Natural killer cell (primary cell): ENCODE data around the gene HS3ST4. TPM values are rescaled to one million over a fixed set of nuclear protein-coding genes. Genes with fewer than 3 reads are reported as not detected.

Source experiments
- ATAC-seq, 3 donors: fragments of 150-1000 bp in 2 of 3; fragments of 200-7000 bp in 1 of 3; cut with Tn5 transposase; 1 replicate in 1 of 3; 2 replicates in 2 of 3; pipeline ENCODE4 v1.10.0; 2021; ENCODE audit warnings: mild to moderate bottlenecking in 2 of 3, moderate library complexity in 2 of 3
- DNase-seq, 2 donors: peaks; one replicate each; pipeline versions ENCODE4 v3.0.0 to v3.0.0-alpha.2; 2013 to 2021; ENCODE audit warnings: mixed read lengths in 1 of 2
- H3K27ac ChIP-seq: one replicate; pipeline ENCODE4 v1.5.1; 2013; ENCODE audit warnings: mild to moderate bottlenecking, low read length
- H3K27me3 ChIP-seq: one replicate; pipeline ENCODE4 v1.6.1; 2013; ENCODE audit warnings: low read length; ENCODE audit not compliant: control insufficient read depth, insufficient read depth
- H3K36me3 ChIP-seq: one replicate; pipeline ENCODE4 v1.6.1; 2013; ENCODE audit warnings: low read length; ENCODE audit not compliant: control insufficient read depth, insufficient read depth
- H3K4me1 ChIP-seq: one replicate; pipeline ENCODE4 v1.6.1; 2013; ENCODE audit warnings: low read length; ENCODE audit not compliant: control insufficient read depth, insufficient read depth
- H3K4me3 ChIP-seq: one replicate; pipeline ENCODE4 v1.5.1; 2013; ENCODE audit warnings: low read length
- H3K9me3 ChIP-seq: one replicate; pipeline ENCODE4 v1.6.1; 2013; ENCODE audit warnings: low read length; ENCODE audit not compliant: control insufficient read depth, insufficient read depth
- H3K27ac Mint-ChIP-seq, 2 donors: one replicate each; pipeline ENCODE4 v1.8.0; 2022; ENCODE audit warnings: mild to moderate bottlenecking in 2 of 2, mixed read lengths in 2 of 2, moderate library complexity in 1 of 2
- H3K27me3 Mint-ChIP-seq, 2 donors: one replicate each; pipeline ENCODE4 v1.8.0; 2022; ENCODE audit warnings: low read depth in 2 of 2, mixed read lengths in 2 of 2
- H3K36me3 Mint-ChIP-seq: one replicate; pipeline ENCODE4 v1.8.0; 2022; ENCODE audit warnings: mixed read lengths
- H3K4me1 Mint-ChIP-seq, 2 donors: one replicate each; pipeline ENCODE4 v1.8.0; 2022; ENCODE audit warnings: mixed read lengths in 2 of 2
- H3K4me3 Mint-ChIP-seq: one replicate; pipeline ENCODE4 v1.8.0; 2022; ENCODE audit warnings: mild to moderate bottlenecking, moderate library complexity, mixed read lengths
- H3K9me3 Mint-ChIP-seq, 2 donors: one replicate each; pipeline ENCODE4 v1.8.0; 2022; ENCODE audit warnings: mixed read lengths in 2 of 2
- WGBS: methylation state at CpG from one replicate; pipeline ENCODE4 v1.1.7; 2013; ENCODE audit warnings: missing lambda C conversion rate; ENCODE audit not compliant: insufficient coverage; 5-methylcytosine and 5-hydroxymethylcytosine counted together
- intact Hi-C: fragments of 100-400 bp; cut with micrococcal nuclease; formaldehyde crosslinking; loops from one replicate; pipeline ENCODE4 v1.14.2; 2022
- total RNA-seq, 4 donors: library from RNA; stranded (reverse); fragments of 120-200 nt in 1 of 4; gene quantifications; one replicate each; pipeline versions ENCODE4 v1.2.3 to v1.2.4, GENCODE V29; 2013 to 2022
- TF ChIP-seq, protein P1 (sequence below): fragments of 200-600 bp; IDR thresholded peaks from one replicate; pipeline ENCODE4 v1.8.0; 2022; ENCODE audit warnings: antibody characterized with exemption

HS3ST4 gene
- total RNA-seq, 3 donors from 2014 or later (not counting 1 experiment from before 2014, with no cell fraction given), result not detected

DNA sequence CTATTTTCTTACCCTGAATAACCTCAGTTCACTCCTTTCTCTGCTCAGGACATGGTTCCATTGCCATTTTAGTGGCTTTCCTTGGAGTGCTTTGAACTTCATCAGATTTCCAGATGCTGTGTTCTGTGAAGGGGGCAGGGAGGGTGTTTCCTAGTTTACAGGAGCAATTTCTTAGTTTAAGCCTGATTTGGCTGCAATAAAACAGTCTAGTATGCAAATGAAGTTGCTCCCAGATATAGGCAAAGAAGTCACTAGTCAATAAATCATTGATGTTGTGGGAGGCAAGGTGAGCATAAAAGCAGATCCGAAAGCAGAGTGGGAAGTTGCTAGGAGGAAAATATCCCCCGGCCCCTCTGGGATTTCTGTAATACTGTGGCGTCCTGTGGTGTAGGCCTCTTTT, 202.3 kb downstream of the HS3ST4 start:
- no peak overlapping the region for H3K4me3 ChIP-seq
- no peaks in the 10 kb centered on the region for H3K36me3 ChIP-seq
- peaks cover 10 to 29% of the 10 kb centered on the region in 2 donors for H3K27me3 Mint-ChIP-seq
- H3K4me3 Mint-ChIP-seq, result no peak overlapping the region
- ATAC-seq, result no peak
- no peak for DNase-seq
- H3K9me3 Mint-ChIP-seq, result peaks cover 0 to 2% of the 10 kb centered on the region in 2 donors
- H3K36me3 Mint-ChIP-seq, result no peaks in the 10 kb centered on the region
- no peak overlapping the region for H3K27ac Mint-ChIP-seq
- no peak overlapping the region for H3K27ac ChIP-seq
- H3K9me3 ChIP-seq, result no peaks in the 10 kb centered on the region
- WGBS, result 95% methylated on average over 3 of the region's 3 CpGs
- no peaks in the 10 kb centered on the region for H3K4me1 Mint-ChIP-seq
- H3K4me1 ChIP-seq, result no peaks in the 10 kb centered on the region
- H3K27me3 ChIP-seq, result no peaks in the 10 kb centered on the region
- intact Hi-C loops, result no loop called here
- TF ChIP-seq, protein P1, sequence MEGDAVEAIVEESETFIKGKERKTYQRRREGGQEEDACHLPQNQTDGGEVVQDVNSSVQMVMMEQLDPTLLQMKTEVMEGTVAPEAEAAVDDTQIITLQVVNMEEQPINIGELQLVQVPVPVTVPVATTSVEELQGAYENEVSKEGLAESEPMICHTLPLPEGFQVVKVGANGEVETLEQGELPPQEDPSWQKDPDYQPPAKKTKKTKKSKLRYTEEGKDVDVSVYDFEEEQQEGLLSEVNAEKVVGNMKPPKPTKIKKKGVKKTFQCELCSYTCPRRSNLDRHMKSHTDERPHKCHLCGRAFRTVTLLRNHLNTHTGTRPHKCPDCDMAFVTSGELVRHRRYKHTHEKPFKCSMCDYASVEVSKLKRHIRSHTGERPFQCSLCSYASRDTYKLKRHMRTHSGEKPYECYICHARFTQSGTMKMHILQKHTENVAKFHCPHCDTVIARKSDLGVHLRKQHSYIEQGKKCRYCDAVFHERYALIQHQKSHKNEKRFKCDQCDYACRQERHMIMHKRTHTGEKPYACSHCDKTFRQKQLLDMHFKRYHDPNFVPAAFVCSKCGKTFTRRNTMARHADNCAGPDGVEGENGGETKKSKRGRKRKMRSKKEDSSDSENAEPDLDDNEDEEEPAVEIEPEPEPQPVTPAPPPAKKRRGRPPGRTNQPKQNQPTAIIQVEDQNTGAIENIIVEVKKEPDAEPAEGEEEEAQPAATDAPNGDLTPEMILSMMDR, result no peak

GRCh38 chr16:25895380-25895779, 203.6 kb downstream of the HS3ST4 start:
- Mint-ChIP-seq H3K27ac (no peak overlapping the region), H3K4me3 (no peak overlapping the region), H3K4me1 (no peaks in the 10 kb centered on the region), H3K36me3 (no peaks in the 10 kb centered on the region), H3K27me3 (peaks cover 11 to 28% of the 10 kb centered on the region in 2 donors), H3K9me3 (peaks cover 0 to 2% of the 10 kb centered on the region in 2 donors)
- Histone ChIP-seq H3K27ac (no peak overlapping the region), H3K4me3 (no peak overlapping the region), H3K36me3 (no peaks in the 10 kb centered on the region), H3K9me3 (no peaks in the 10 kb centered on the region), H3K27me3 (no peaks in the 10 kb centered on the region), H3K4me1 (no peaks in the 10 kb centered on the region)
- TF ChIP-seq, protein P1, result no peak
- 16% methylated on average over 4 of the region's 4 CpGs for WGBS
- ATAC-seq, result no peak
- intact Hi-C loops, result no loop called here
- DNase-seq, result no peak

GRCh38 chr16:25896411-25896810, 204.7 kb downstream of the HS3ST4 start:
- Mint-ChIP-seq H3K27ac (no peak overlapping the region), H3K9me3 (peaks cover 0 to 2% of the 10 kb centered on the region in 2 donors), H3K4me3 (no peak overlapping the region), H3K36me3 (no peaks in the 10 kb centered on the region), H3K27me3 (peaks cover 11 to 22% of the 10 kb centered on the region in 2 donors), H3K4me1 (no peaks in the 10 kb centered on the region)
- H3K36me3 ChIP-seq, result no peaks in the 10 kb centered on the region
- H3K27me3 ChIP-seq, result no peaks in the 10 kb centered on the region
- H3K4me3 ChIP-seq, result no peak overlapping the region
- DNase-seq, result no peak
- no peaks in the 10 kb centered on the region for H3K4me1 ChIP-seq
- WGBS, result 46% methylated on average over 5 of the region's 5 CpGs
- H3K27ac ChIP-seq, result no peak overlapping the region
- ATAC-seq, result no peak
- no peaks in the 10 kb centered on the region for H3K9me3 ChIP-seq
- intact Hi-C loops, result no loop called here
- TF ChIP-seq, protein P1, result no peak

- Mint-ChIP-seq H3K36me3 (no peaks in the 10 kb centered on the region), H3K4me1 (no peaks in the 10 kb centered on the region), H3K4me3 (no peak overlapping the region), H3K27me3 (peaks cover 16 to 22% of the 10 kb centered on the region in 2 donors), H3K9me3 (peaks cover 0 to 2% of the 10 kb centered on the region in 2 donors), H3K27ac (no peak overlapping the region)
- H3K4me3 ChIP-seq, result no peak overlapping the region
- DNase-seq, result no peak
- 77% methylated on average over 8 of the region's 10 CpGs for WGBS
- no peaks in the 10 kb centered on the region for H3K36me3 ChIP-seq
- H3K4me1 ChIP-seq, result no peaks in the 10 kb centered on the region
- H3K27me3 ChIP-seq, result no peaks in the 10 kb centered on the region
- H3K9me3 ChIP-seq, result no peaks in the 10 kb centered on the region
- TF ChIP-seq, protein P1, result no peak
- ATAC-seq, result no peak
- no peak overlapping the region for H3K27ac ChIP-seq
- intact Hi-C loops, result no loop called here
These were observed 205.9 kb downstream of the HS3ST4 start for GRCh38 chr16:25897702-25898101.
